ENCODE data around the gene DUSP19.
A peak's percentile ranks its signal among the peaks of the same experiment; 100 is the strongest.

Gene DUSP19, protein sequence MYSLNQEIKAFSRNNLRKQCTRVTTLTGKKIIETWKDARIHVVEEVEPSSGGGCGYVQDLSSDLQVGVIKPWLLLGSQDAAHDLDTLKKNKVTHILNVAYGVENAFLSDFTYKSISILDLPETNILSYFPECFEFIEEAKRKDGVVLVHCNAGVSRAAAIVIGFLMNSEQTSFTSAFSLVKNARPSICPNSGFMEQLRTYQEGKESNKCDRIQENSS

GRCh38 chr2:183078464-183079138, at the start of gene DUSP19:
DUSP19 (plus strand) TSS chr2:183078747; CDS start chr2:183078934, 187 bp downstream.
- DNase-seq (ENCODE audit: low spot score) = peak; percentile 85
- no peak for TF ChIP-seq CTCF (IDR thresholded peaks at IDR 0.05; ENCODE audit: extremely low read depth, missing control alignments)

DNA sequence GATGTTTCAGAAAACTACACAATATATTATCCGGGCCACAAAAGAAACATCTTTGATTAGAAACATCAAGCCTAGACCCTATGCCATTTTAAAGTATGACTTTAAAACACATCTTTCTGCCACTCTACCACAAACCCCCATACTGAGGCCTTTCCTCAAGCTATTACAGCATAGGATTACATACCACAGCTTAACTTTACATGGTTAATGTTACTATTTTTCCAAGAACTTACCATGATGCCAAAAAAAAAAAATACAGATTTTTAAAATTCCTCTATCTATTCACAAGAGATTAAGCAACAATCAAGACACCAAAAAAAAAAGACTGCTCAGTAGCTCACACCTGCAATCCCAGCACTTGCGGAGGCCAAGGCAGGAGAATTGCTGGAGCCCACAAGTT, 49.3 kb upstream of the DUSP19 start:
- TF ChIP-seq CTCF (IDR thresholded peaks at IDR 0.05; ENCODE audit: extremely low read depth, missing control alignments) = no peak
- no peak for DNase-seq (ENCODE audit: low spot score)

- no peak for DNase-seq (ENCODE audit: low spot score)
- no peak for TF ChIP-seq CTCF (IDR thresholded peaks at IDR 0.05; ENCODE audit: extremely low read depth, missing control alignments)
These were observed 46.4 kb upstream of the DUSP19 start for GRCh38 chr2:183031911-183032794.

DNA sequence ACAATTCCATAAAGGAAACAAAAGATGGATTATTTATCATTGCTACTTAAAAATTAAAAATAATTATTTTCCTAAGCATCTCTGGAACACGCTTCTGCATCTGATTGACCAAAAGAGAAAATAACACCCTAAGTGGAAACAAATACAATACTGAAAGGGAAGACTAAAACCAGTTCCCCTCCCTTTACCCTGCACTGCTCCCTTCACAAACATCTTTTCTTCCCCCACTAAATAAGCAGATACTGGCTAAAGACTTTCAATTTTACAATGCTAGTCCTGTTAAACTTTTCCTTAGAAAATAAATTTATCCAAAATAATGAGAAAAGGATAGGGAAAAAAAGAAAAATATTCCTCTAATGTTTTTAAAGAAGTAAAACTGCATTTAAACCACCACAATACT, 44.6 kb upstream of the DUSP19 start:
- DNase-seq (ENCODE audit: low spot score) = no peak
- TF ChIP-seq CTCF (IDR thresholded peaks at IDR 0.05; ENCODE audit: extremely low read depth, missing control alignments) = no peak

- DNase-seq (ENCODE audit: low spot score) = no peak
- TF ChIP-seq CTCF (IDR thresholded peaks at IDR 0.05; ENCODE audit: extremely low read depth, missing control alignments) = no peak
These were observed 43.7 kb upstream of the DUSP19 start for GRCh38 chr2:183034806-183035205.

GRCh38 chr2:183035298-183035953, 43.1 kb upstream of the DUSP19 start:
- TF ChIP-seq CTCF (IDR thresholded peaks at IDR 0.05; ENCODE audit: extremely low read depth, missing control alignments) = no peak
- no peak for DNase-seq (ENCODE audit: low spot score)
